Osteocyte (in vitro differentiated cells): Measurements from ENCODE around the gene MMP1. TPM values are rescaled to one million over a fixed set of nuclear protein-coding genes. Genes with fewer than 3 reads are reported as not detected.

Experiments used
- DNase-seq: peaks from one replicate; pipeline ENCODE4 v3.0.0; 2021; ENCODE audit warnings: mixed read lengths; ENCODE audit not compliant: unreplicated experiment; ENCODE audit errors: extremely low spot score
- H3K27ac Mint-ChIP-seq: one replicate; pipeline ENCODE4 v1.8.0; 2021; ENCODE audit warnings: mild to moderate bottlenecking, mixed read lengths; ENCODE audit not compliant: unreplicated experiment
- H3K27me3 Mint-ChIP-seq: one replicate; pipeline ENCODE4 v1.8.0; 2021; ENCODE audit warnings: mixed read lengths; ENCODE audit not compliant: unreplicated experiment
- H3K36me3 Mint-ChIP-seq: one replicate; pipeline ENCODE4 v1.8.0; 2021; ENCODE audit warnings: mixed read lengths; ENCODE audit not compliant: unreplicated experiment
- H3K4me1 Mint-ChIP-seq: one replicate; pipeline ENCODE4 v1.8.0; 2021; ENCODE audit warnings: mixed read lengths; ENCODE audit not compliant: unreplicated experiment
- H3K4me3 Mint-ChIP-seq: one replicate; pipeline ENCODE4 v1.8.0; 2021; ENCODE audit warnings: mild to moderate bottlenecking, moderate library complexity, mixed read lengths; ENCODE audit not compliant: unreplicated experiment
- H3K9me3 Mint-ChIP-seq: one replicate; pipeline ENCODE4 v1.8.0; 2021; ENCODE audit warnings: mixed read lengths; ENCODE audit not compliant: unreplicated experiment
- total RNA-seq: library from RNA; stranded (reverse); gene quantifications from 2 replicates; pipeline ENCODE4 v1.2.1, GENCODE V29; 2021
- TF ChIP-seq, protein P1 (sequence below): fragments of 200-600 bp; sonication (generic); IDR thresholded peaks from 2 replicates; pipeline ENCODE4 v1.5.0; 2021; ENCODE audit warnings: antibody characterized with exemption, mild to moderate bottlenecking, moderate library complexity

Gene MMP1
- total RNA-seq, 1 donor from 2014 or later, result not detected

DNA sequence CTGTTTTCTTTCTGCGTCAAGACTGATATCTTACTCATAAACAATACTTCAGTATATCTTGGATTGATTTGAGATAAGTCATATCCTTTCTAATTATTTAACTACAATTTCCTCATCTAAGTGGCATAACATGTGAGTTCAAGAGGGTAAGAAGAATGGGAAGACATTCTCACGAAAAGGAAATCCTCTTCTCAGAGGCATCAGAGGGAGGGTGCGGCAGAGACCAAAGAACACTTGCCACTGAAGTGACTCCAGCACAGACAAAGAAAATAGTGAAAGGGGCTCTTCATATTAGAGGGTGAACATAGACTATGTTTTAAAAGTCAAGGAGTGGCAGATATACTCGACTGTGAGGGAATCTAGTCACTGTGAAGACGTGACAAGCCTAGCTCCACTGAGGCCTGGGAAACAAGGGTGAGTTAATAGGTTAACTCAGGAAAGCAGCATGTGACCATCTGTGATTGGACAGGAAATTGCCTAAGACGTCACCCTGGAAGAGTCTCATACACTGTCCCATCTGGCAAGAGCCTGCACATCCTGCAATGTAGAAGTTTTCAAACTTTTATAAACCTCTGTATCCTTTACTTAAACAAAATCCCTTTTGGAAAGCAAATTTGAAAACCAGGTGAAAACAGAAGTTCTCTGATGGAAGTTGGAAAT, 1.9 kb upstream of the MMP1 start:
- H3K9me3 Mint-ChIP-seq, result no peaks in the 10 kb centered on the region
- no peak overlapping the region for H3K4me3 Mint-ChIP-seq
- TF ChIP-seq, protein P1, sequence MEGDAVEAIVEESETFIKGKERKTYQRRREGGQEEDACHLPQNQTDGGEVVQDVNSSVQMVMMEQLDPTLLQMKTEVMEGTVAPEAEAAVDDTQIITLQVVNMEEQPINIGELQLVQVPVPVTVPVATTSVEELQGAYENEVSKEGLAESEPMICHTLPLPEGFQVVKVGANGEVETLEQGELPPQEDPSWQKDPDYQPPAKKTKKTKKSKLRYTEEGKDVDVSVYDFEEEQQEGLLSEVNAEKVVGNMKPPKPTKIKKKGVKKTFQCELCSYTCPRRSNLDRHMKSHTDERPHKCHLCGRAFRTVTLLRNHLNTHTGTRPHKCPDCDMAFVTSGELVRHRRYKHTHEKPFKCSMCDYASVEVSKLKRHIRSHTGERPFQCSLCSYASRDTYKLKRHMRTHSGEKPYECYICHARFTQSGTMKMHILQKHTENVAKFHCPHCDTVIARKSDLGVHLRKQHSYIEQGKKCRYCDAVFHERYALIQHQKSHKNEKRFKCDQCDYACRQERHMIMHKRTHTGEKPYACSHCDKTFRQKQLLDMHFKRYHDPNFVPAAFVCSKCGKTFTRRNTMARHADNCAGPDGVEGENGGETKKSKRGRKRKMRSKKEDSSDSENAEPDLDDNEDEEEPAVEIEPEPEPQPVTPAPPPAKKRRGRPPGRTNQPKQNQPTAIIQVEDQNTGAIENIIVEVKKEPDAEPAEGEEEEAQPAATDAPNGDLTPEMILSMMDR, result no peak
- no peaks in the 10 kb centered on the region for H3K36me3 Mint-ChIP-seq
- H3K4me1 Mint-ChIP-seq, result peaks cover 5% of the 10 kb centered on the region
- DNase-seq, result no peak
- no peak overlapping the region for H3K27ac Mint-ChIP-seq
- H3K27me3 Mint-ChIP-seq, result peaks cover 2% of the 10 kb centered on the region

DNA sequence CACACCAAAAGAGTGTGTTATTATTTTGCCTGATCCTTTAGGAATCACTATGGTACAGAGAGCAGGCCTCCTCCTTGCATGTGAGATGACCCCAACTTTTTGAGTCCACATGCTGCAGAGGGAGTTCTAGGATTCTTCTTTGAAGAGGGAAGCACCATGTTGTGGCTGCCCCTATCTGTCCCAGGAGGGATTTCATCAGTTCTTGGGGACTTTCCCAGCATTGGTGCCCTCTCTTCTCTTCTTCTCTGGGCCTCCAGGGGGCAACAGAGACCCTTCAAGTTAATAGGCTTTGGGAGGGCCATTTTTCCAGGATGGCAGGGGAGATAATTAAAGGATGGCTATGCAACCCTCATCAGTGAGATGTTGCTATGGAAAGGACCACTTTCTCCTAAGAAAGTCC, 3.6 kb downstream of the MMP1 start:
- H3K4me3 Mint-ChIP-seq, result no peak overlapping the region
- no peaks in the 10 kb centered on the region for H3K27me3 Mint-ChIP-seq
- H3K27ac Mint-ChIP-seq, result no peak overlapping the region
- no peaks in the 10 kb centered on the region for H3K9me3 Mint-ChIP-seq
- TF ChIP-seq, protein P1, result peak; percentile 45
- DNase-seq, result no peak
- H3K4me1 Mint-ChIP-seq, result no peaks in the 10 kb centered on the region
- no peaks in the 10 kb centered on the region for H3K36me3 Mint-ChIP-seq

DNA sequence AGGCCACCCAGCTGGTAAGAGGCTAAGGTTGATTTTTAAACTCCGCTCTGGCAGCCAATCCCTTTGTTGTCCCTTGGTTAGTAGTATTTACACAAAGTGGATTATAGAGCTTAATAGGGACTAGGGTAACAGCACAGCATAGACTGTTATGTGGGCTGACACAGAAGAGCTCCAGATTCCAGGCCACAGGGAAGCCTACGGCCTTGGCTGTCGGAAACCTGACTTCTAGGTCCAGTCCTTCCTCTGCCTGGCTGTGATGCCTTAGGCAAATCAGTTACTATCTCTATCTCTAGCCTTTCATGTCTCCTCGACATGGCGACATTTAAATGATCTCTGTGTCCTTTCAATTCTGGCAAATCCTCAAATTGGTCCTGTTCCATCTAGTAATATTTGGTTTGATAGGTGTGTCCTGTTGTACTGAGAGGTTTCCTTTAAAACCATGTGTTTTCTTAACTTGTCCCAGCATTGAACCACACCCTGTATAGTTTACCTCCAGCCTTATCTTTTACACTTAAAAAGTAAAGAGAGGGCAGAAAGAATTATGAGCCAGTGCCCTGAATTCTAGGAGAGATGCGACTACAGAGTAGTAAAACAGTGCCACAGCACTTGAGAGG, 4.2 kb downstream of the MMP1 start:
- Mint-ChIP-seq H3K27ac (no peak overlapping the region), H3K36me3 (no peaks in the 10 kb centered on the region), H3K9me3 (no peaks in the 10 kb centered on the region), H3K4me1 (no peaks in the 10 kb centered on the region), H3K27me3 (no peaks in the 10 kb centered on the region), H3K4me3 (no peak overlapping the region)
- TF ChIP-seq, protein P1, result no peak
- DNase-seq, result no peak

DNA sequence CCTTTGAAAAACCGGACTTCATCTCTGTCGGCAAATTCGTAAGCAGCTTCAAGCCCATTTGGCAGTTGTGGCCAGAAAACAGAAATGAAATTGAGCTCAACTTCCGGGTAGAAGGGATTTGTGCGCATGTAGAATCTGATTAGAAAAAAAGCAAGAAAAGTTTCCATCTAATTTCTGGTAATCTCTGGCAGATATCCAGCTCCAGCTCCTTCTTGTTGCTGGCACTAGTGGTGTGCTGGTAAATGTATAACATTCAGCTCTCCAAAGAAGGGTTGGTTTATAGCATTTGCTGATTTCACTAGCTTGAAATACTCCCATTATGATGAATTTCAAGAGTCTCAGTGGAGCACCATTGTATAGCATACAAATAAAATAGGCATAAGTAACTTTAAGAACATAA, 5.4 kb downstream of the MMP1 start:
- H3K27ac Mint-ChIP-seq, result no peak overlapping the region
- no peaks in the 10 kb centered on the region for H3K36me3 Mint-ChIP-seq
- no peak overlapping the region for H3K4me3 Mint-ChIP-seq
- TF ChIP-seq, protein P1, result no peak
- H3K4me1 Mint-ChIP-seq, result no peaks in the 10 kb centered on the region
- DNase-seq, result no peak
- H3K9me3 Mint-ChIP-seq, result no peaks in the 10 kb centered on the region
- no peaks in the 10 kb centered on the region for H3K27me3 Mint-ChIP-seq

DNA sequence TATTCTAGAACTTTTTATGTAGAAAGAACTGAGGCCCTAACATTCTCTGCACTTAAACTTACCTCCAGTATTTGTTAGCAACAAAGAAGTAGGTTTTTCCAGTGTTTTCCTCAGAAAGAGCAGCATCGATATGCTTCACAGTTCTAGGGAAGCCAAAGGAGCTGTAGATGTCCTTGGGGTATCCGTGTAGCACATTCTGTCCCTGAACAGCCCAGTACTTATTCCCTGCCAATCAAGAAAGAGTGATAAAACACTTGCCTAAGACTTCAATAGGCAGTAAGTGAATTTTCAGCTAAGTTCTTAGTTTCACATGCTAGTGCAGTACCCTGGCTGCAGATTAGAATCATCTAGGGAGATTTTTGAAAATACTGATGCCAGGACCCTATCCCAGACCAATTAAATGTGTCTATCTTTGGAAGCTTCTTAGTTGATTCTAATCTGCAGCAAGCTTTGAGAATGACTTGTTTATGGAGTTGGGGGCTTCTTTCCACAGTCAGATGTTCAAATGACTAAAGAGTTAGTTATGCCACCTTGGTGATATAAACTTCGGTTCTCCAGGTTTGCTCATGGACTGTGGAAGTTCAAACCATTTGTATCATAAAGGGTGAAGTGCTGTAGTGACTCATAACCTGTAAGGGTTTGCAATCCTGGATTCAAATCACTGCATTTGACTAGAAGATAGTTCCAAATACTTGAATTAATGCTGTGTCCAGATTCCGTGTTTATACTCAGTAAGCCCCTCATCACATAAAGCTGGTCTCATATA, 6.5 kb downstream of the MMP1 start:
- TF ChIP-seq, protein P1, result no peak
- H3K27me3 Mint-ChIP-seq, result no peaks in the 10 kb centered on the region
- H3K4me3 Mint-ChIP-seq, result no peak overlapping the region
- no peak for DNase-seq
- H3K4me1 Mint-ChIP-seq, result no peaks in the 10 kb centered on the region
- H3K27ac Mint-ChIP-seq, result no peak overlapping the region
- no peaks in the 10 kb centered on the region for H3K36me3 Mint-ChIP-seq
- H3K9me3 Mint-ChIP-seq, result no peaks in the 10 kb centered on the region
